ENCODE data around the gene SALL4.
"Not testable (repeated sequence)": the region's sequence is repeated elsewhere in the genome, so short reads cannot be mapped to it uniquely, and the experiment has no call there.

DNA sequence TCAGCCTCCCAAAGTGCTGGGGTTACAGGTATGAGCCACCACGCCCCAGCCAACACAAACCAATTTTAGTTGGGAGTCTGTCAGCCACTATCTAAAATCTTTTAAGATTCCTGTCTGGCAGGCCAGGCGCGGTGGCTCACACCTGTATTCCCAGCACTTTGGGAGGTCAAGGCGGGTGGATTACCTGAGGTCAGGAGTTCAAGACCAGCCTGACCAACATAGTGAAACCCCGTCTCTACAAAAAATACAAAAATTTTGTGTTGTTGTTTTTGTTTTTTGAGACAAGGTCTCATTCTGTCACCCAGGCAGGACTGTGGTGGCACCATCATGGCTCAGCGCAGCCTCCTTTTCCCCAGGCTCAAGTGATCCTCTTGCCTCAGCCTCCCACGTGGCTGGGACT, 62.0 kb downstream of the SALL4 start:
- not testable (repeated sequence) for TF ChIP-seq POLR2A, POLR2AphosphoS5, EP300 (IDR thresholded peaks at IDR 0.05)
- TF ChIP-seq, protein P1, sequence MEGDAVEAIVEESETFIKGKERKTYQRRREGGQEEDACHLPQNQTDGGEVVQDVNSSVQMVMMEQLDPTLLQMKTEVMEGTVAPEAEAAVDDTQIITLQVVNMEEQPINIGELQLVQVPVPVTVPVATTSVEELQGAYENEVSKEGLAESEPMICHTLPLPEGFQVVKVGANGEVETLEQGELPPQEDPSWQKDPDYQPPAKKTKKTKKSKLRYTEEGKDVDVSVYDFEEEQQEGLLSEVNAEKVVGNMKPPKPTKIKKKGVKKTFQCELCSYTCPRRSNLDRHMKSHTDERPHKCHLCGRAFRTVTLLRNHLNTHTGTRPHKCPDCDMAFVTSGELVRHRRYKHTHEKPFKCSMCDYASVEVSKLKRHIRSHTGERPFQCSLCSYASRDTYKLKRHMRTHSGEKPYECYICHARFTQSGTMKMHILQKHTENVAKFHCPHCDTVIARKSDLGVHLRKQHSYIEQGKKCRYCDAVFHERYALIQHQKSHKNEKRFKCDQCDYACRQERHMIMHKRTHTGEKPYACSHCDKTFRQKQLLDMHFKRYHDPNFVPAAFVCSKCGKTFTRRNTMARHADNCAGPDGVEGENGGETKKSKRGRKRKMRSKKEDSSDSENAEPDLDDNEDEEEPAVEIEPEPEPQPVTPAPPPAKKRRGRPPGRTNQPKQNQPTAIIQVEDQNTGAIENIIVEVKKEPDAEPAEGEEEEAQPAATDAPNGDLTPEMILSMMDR (IDR thresholded peaks at IDR 0.05), result not testable (repeated sequence)

Data from stomach (tissue), 4 donors.